WI38 (cell line): ENCODE results near the gene SLC34A3.

Experiments used
- H3K4me3 ChIP-seq: 2 replicates; pipeline ENCODE4 v1.5.1; 2011; ENCODE audit warnings: low read depth, mild to moderate bottlenecking, control low read depth, low read length
- TF ChIP-seq, protein P1 (sequence below): IDR thresholded peaks from 2 replicates; pipeline ENCODE4 v1.5.1; 2012; ENCODE audit warnings: low read depth, mild to moderate bottlenecking, control low read depth, low read length

SLC34A3 gene

DNA sequence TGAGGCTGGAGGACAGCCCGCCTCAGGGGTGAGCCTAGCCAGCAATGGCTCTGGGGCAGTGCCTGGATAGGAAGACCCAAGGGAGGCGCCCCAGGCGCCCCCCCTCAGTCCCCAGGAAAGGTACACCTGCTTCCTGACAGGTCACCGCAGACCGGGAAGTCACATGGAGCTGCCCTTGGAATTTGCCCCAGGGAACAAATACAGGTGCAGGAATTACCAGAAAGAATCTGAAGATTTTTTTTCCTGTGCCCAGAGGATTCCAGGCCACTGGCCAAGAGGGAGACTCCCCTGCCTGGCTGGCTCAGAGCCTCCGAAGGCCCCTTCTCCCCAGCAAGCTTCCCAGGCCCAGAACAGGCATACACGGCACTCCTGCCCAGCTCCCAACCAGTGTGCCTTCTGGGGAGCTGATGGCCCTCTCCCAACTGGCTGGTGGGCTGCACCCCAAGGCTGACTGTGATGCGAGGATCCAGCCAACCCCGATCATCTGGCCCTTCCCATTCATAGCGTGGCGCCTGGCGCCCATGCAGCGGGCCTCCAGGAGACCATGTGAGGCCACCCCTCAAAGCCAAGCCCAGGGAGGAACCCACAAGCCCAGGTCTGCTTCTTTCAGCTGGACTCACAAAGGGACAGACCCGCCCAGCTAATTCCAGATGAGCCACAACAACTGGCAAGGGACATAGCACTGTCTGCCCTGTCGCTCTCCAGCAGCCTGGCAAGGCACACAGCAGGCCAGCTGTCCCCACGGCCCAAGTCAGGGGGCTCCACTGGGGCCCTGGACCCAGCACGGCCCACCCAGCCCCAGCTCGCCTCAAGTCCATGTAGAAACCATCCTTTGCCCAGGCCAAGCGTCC lies 32.4 kb upstream of the SLC34A3 start:
- TF ChIP-seq, protein P1, sequence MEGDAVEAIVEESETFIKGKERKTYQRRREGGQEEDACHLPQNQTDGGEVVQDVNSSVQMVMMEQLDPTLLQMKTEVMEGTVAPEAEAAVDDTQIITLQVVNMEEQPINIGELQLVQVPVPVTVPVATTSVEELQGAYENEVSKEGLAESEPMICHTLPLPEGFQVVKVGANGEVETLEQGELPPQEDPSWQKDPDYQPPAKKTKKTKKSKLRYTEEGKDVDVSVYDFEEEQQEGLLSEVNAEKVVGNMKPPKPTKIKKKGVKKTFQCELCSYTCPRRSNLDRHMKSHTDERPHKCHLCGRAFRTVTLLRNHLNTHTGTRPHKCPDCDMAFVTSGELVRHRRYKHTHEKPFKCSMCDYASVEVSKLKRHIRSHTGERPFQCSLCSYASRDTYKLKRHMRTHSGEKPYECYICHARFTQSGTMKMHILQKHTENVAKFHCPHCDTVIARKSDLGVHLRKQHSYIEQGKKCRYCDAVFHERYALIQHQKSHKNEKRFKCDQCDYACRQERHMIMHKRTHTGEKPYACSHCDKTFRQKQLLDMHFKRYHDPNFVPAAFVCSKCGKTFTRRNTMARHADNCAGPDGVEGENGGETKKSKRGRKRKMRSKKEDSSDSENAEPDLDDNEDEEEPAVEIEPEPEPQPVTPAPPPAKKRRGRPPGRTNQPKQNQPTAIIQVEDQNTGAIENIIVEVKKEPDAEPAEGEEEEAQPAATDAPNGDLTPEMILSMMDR, result no peak
- H3K4me3 ChIP-seq, result peak overlapping the region; percentile 17; the same call in 1 of the 2 replicates

DNA sequence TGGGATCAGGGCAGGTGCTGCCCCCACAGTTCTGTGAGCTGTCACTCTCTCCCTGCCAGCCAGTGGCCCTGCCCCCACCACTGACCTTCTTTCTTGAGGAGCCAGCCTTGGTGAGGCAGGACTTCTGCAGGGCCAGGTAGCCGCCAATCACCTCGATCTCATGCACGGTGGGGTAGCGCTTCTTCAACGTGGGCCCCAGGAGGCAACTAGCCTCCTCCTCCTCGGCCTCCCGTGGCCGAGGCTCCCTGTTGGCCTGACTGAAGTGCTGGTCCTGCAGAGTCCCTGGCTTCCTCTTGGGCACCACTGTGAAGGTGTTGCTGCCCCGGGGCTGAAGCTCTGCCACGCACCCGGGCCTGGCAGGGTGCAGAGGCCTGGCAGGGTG lies 31.8 kb upstream of the SLC34A3 start:
- TF ChIP-seq, protein P1, result no peak
- peak overlapping the region; percentile 58 for H3K4me3 ChIP-seq

DNA sequence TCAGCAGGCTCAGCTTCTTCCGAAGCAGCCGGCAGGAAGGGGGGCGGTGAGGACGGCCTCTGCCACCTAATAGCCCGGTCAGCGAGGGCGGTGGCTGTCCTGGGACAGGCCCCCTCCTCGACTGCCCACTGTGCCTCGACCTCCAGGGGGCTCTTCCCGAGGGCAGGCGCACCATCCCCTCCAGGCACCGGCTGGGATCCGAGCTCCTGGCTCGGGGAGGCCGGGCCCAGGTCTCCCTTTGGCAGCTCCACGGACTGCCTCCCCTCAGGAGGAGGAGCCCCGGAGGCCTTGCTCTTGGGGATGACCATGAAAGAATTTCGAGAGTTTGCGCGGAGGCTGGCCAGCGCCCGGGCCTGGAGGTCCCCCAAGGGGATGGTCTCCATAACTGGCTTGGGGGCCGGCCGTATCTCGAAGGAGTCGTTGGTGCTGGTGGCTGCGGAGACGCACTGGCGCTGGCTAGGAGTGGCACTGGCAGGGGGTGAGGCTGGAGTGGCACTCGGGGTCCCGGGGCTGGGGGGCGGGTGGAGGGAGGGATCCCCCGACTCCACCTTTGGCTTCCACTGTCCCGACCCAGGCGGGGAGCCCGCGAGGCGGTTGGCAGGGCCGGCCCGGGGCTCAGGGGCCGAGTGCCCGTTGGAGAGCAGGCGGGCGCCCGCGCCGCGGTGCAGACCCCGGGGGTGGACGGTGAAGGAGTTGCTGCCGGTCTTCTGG lies 31.1 kb upstream of the SLC34A3 start:
- TF ChIP-seq, protein P1, result no peak

DNA sequence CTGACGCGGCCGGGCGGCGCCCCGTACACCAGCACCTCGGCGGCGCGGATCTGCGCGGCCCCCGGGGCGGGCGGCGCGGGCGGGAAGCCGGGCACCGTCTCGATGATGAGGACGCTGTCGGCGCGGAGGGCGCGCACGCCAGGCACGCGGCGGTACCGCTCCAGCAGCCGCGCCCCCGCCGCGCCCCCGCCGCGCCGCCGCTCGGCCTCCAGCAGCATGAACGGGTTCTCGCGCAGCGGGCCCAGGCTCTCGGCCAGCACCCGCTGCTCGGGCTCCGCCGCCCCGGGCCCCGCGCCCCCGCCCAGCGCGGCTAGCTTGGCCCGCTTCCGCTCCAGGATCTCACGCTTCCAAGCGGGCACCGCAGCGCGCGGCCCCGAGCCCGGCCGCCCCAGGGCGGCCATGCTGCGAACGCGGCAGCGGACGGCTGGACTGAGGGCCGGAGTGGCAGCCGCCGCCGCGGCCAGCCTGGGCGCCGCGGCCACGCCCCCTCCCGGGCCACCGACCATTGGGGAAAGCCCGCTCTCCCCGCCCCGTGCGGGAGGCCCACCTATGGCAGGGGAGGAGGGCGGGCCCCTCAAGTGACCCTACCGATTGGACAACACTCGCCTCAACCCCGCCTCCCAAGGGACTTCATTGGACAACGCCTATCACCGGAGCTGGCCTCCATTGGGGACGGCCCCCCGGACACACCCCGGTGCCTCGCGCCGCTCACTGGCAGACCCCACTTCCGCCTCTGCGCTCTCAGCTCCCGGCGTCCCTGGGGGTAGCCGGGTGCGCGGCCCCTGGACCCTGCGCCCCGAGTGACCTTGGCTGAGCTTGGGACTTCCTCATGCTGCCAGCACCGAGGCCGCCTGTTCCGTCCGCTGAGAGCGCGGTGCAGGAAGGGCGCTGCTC lies 30.1 kb upstream of the SLC34A3 start, which contains the start of gene TPRN:
TSS of gene TPRN (minus strand) at position 431 of the 894 bp plus-strand sequence. CDS start at position 401, 30 bp downstream.
- H3K4me3 ChIP-seq, result peak within 1 kb of the TSS; percentile 71
- TF ChIP-seq, protein P1, result no peak

More for the DNA sequence above, 31.1 kb upstream of the SLC34A3 start:
- H3K4me3 ChIP-seq, result peak overlapping the region; percentile 58

DNA sequence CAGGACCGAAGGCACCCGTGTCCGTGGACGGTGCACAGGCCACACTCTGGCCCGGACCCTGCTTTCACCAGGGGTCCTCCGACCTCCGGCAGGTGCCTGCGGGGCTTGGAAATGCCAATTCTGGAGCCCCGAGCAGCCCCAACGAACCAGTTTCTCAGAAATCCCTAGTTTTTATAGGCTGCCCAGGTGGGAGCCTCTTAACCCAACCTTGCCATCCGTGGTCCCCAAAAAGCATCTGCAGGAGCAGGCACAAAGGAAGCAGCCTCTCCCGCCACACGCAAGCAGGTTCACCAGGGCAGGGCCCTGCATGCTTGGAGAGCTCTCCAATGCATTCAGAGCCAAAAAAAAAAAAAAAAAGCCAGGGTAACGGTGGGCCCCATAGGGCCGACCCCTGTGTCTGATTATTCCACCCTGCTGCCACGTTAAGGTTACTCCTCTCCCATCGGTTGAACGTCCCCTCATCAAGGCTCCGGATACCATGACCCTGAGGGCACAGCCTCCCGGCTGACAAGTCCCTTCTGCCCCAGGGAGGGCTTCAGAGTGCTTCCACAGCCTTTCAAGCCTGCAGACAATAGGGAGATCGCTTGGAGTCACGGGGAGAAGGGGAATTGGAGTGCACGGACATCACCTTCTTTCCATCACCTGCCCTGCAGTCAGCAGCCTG lies 29.4 kb upstream of the SLC34A3 start:
- H3K4me3 ChIP-seq, result peak overlapping the region; percentile 71
- TF ChIP-seq, protein P1, result no peak

DNA sequence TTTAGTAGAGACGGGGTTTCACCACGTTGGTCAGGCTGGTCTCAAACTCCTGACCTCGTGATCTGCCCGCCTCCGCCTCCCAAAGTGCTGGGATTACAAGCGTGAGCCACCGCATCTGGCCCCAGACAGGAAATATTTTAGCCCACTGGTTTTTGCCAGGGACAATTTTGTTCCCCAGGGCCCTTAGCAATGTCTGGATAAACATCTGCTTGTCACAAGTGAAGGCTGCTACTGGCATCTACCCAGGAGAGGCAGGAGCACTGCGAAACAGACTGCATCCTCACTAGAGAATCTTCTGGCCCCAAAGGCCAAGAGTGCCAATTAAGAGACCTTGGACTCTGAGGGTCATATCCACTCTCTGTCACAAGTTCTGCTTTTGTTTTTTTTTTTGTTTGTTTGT lies 27.7 kb upstream of the SLC34A3 start:
- TF ChIP-seq, protein P1, result no peak
- H3K4me3 ChIP-seq, result no peak overlapping the region
